ENCODE measurements around the gene BEND7. TPM values are rescaled to one million over a fixed set of nuclear protein-coding genes. Genes with fewer than 3 reads are reported as not detected.

The BEND7 gene
- total and polyA plus RNA-seq, 2 of the 13 experiments (the other 11 are each of a cell fraction or from before 2014, with no cell fraction given): 14.1 to 17.1 TPM

GRCh38 chr10:13483073-13483472 is 45.7 kb downstream of the BEND7 start:
- no peak for FAIRE-seq
- Histone ChIP-seq H3K4me2 (ENCODE audit: low read depth, low read length) (no peak overlapping the region), H3K36me3 (replicated peaks in 1 of 2; ENCODE audit: control insufficient read depth in 1 of 2, insufficient read depth in 2 of 2, low read length in 2 of 2) (peaks cover 6 to 39% of the 10 kb centered on the region in 2 experiments; a peak in 3 of 5 replicates), H2AFZ (ENCODE audit: low read length) (no peak overlapping the region), H3K27ac (ENCODE audit: extremely low read length, insufficient read depth, low read length) (no peak overlapping the region), H3K9me3 (ENCODE audit: low read length) (no peaks in the 10 kb centered on the region), H3K4me1 (ENCODE audit: insufficient read depth, low read length) (no peaks in the 10 kb centered on the region), H3K27me3 (ENCODE audit: control insufficient read depth in 1 of 2, insufficient read depth in 2 of 2, low read length in 2 of 2) (no peaks in the 10 kb centered on the region), H3K79me2 (ENCODE audit: insufficient read depth, low read length) (no peaks in the 10 kb centered on the region), H3K4me3 (replicated peaks in 1 of 3; ENCODE audit: insufficient read depth in 1 of 3, low read depth in 2 of 3, low read length in 3 of 3) (no peak overlapping the region), H4K20me1 (ENCODE audit: insufficient read depth, low read length) (no peaks in the 10 kb centered on the region), H3K9ac (ENCODE audit: insufficient read depth, low read depth, low read length) (no peak overlapping the region)
- POLR2A ChIA-PET: no interaction called here
- intact Hi-C loops (cut with micrococcal nuclease; ENCODE audit: unreplicated experiment): no loop called here
- DNase-seq (ENCODE audit: low spot score): no peak
- no TSS peak for BruUV-seq (replicated peaks)
- TF ChIP-seq ZBTB3 (CRISPR knock-in tag; IDR thresholded peaks at IDR 0.05; ENCODE audit: borderline replicate concordance, low read depth): no peak
- TF ChIP-seq JUND (CRISPR knock-in tag; IDR thresholded peaks at IDR 0.05): no peak
- no peak for TF ChIP-seq STAT5B (CRISPR knock-in tag; IDR thresholded peaks at IDR 0.05)
- TF ChIP-seq ISX (CRISPR knock-in tag; conservative IDR thresholded peaks at IDR 0.05): no peak
- TF ChIP-seq MXD4 (CRISPR knock-in tag; IDR thresholded peaks at IDR 0.05): no peak
- no peak for TF ChIP-seq POLR2G (IDR thresholded peaks at IDR 0.05; ENCODE audit: low read depth, low read length)
- TF ChIP-seq RFXANK (CRISPR knock-in tag; IDR thresholded peaks at IDR 0.05): no peak
- CTCF ChIA-PET (ENCODE audit: low intra/inter-chr PET ratio, low total read pairs): no interaction called here
- WGBS (ENCODE audit: low lambda C conversion rate): 98% methylated on average over 3 of the region's 3 CpGs
- ATAC-seq: no peak
- in situ Hi-C loops (cut with HindIII; ENCODE audit: extremely low pct_ligation_motif_present, low pct_unique_long_range_greater_than_20kb): no loop called here

- no peaks in the 10 kb centered on the region for H3K9me3 ChIP-seq (ENCODE audit: low read length)
- no peaks in the 10 kb centered on the region for H3K27me3 ChIP-seq (ENCODE audit: control insufficient read depth in 1 of 2, insufficient read depth in 2 of 2, low read length in 2 of 2)
- no peaks in the 10 kb centered on the region for H3K79me2 ChIP-seq (ENCODE audit: insufficient read depth, low read length)
- DNase-seq (ENCODE audit: low spot score) (no peak), ATAC-seq (no peak), FAIRE-seq (no peak)
- no peak overlapping the region for H3K27ac ChIP-seq (ENCODE audit: extremely low read length, insufficient read depth, low read length)
- CTCF ChIA-PET (ENCODE audit: low intra/inter-chr PET ratio, low total read pairs): no interaction called here
- H3K4me1 ChIP-seq (ENCODE audit: insufficient read depth, low read length): no peaks in the 10 kb centered on the region
- H2AFZ ChIP-seq (ENCODE audit: low read length): no peak overlapping the region
- H4K20me1 ChIP-seq (ENCODE audit: insufficient read depth, low read length): no peaks in the 10 kb centered on the region
- intact Hi-C loops (cut with micrococcal nuclease; ENCODE audit: unreplicated experiment) (no loop called here), in situ Hi-C loops (cut with HindIII; ENCODE audit: extremely low pct_ligation_motif_present, low pct_unique_long_range_greater_than_20kb) (no loop called here)
- POLR2A ChIA-PET: no interaction called here
- peaks cover 7 to 41% of the 10 kb centered on the region in 2 experiments; a peak in 4 of 5 replicates for H3K36me3 ChIP-seq (replicated peaks in 1 of 2; ENCODE audit: control insufficient read depth in 1 of 2, insufficient read depth in 2 of 2, low read length in 2 of 2)
- no TSS peak for BruUV-seq (replicated peaks)
- no peak overlapping the region for H3K9ac ChIP-seq (ENCODE audit: insufficient read depth, low read depth, low read length)
- no peak overlapping the region for H3K4me2 ChIP-seq (ENCODE audit: low read depth, low read length)
- WGBS (ENCODE audit: low lambda C conversion rate): 90% methylated on average over 10 of the region's 10 CpGs
- H3K4me3 ChIP-seq (replicated peaks in 1 of 3; ENCODE audit: insufficient read depth in 1 of 3, low read depth in 2 of 3, low read length in 3 of 3): no peak overlapping the region
- TF ChIP-seq SMAD9 (CRISPR knock-in tag; IDR thresholded peaks at IDR 0.05) (no peak), KLF11 (CRISPR knock-in tag; IDR thresholded peaks at IDR 0.05) (no peak), HOXA3 (CRISPR knock-in tag; IDR thresholded peaks at IDR 0.05) (no peak), ZNF781 (CRISPR knock-in tag; IDR thresholded peaks at IDR 0.05; ENCODE audit: borderline replicate concordance, not compliant biosample characterization) (no peak), ZNF775 (CRISPR knock-in tag; IDR thresholded peaks at IDR 0.05; ENCODE audit: borderline replicate concordance) (no peak), ARID3A (IDR thresholded peaks at IDR 0.05; ENCODE audit: low read depth, low read length) (no peak), SOX13 (IDR thresholded peaks at IDR 0.05) (no peak), SOX13 (CRISPR knock-in tag; conservative IDR thresholded peaks at IDR 0.05 in 1 of 2, IDR thresholded peaks at IDR 0.05 in 1 of 2) (no peak), ATF4 (CRISPR knock-in tag; IDR thresholded peaks at IDR 0.05) (no peak)
These were observed 47.1 kb downstream of the BEND7 start for GRCh38 chr10:13481690-13482089.

Data from HepG2 (cell line).